Occipital lobe (tissue), 3 donors: ENCODE data around the gene MYH14. TPM values are rescaled to one million over a fixed set of nuclear protein-coding genes. Genes with fewer than 3 reads are reported as not detected.

Source experiments
- DNase-seq: peaks from one replicate; lab custom pipeline; 2025; lab: John Stamatoyannopoulos, UW
- small RNA-seq: library from RNA; depleted of rRNA; stranded (forward); fragments of <200 nt; gene quantifications from one replicate; pipeline ENCODE3, GENCODE V24; 2014
- total RNA-seq: library from RNA; depleted of rRNA; stranded (reverse); fragments of >200 nt; gene quantifications from one replicate; pipeline ENCODE4 v1.2.3, GENCODE V29; 2014

Gene MYH14
- total RNA-seq, 1 donor from 2014 or later = 0.94 TPM

- no peak for DNase-seq
These were observed 156.0 kb downstream of the MYH14 start for GRCh38 chr19:50359328-50359818.

Small RNA genes lying within 50 kb of the gene (small RNA-seq; reads per million reads assigned to genes)
- gene RF00017 = not detected

Other genes starting within 250 kb of the MYH14 start
- 0.31 TPM for gene SIGLEC11, start 242.4 kb upstream of the MYH14 start, total RNA-seq
- gene VRK3, start 178.2 kb upstream of the MYH14 start, total RNA-seq = 18.4 TPM
- gene ZNF473, start 177.6 kb upstream of the MYH14 start, total RNA-seq = 11.5 TPM
- gene IZUMO2, start 40.3 kb upstream of the MYH14 start, total RNA-seq = not detected
- 2.3 TPM for gene KCNC3, start 125.8 kb downstream of the MYH14 start, total RNA-seq
- gene NAPSA, start 162.0 kb downstream of the MYH14 start, total RNA-seq = 0.16 TPM
- 18.9 TPM for gene NR1H2, start 172.8 kb downstream of the MYH14 start, total RNA-seq
- 17.5 TPM for gene POLD1, start 180.7 kb downstream of the MYH14 start, total RNA-seq
- not detected for gene SPIB, start 215.3 kb downstream of the MYH14 start, total RNA-seq
- gene MYBPC2, start 229.3 kb downstream of the MYH14 start, total RNA-seq = not detected